GM23338 (cell line): ENCODE data around the gene CCT2. TPM values are rescaled to one million over a fixed set of nuclear protein-coding genes. Genes with fewer than 3 reads are reported as not detected.

Experiments used
- ATAC-seq: fragments of 200-7000 bp; cut with Tn5 transposase; 3 replicates; pipeline ENCODE4 v1.9.1; 2020
- DNase-seq: peaks from one replicate; pipeline ENCODE4 v3.0.0-alpha.2; 2015; ENCODE audit warnings: low spot score
- H2AFZ ChIP-seq: fragments of 200-600 bp; sonication (generic); 2 replicates; pipeline ENCODE4 v1.8.0; 2016; ENCODE audit warnings: antibody characterized with exemption, mild to moderate bottlenecking, moderate library complexity
- H3F3A ChIP-seq: fragments of 200-600 bp; sonication (generic); replicated peaks from 2 replicates; pipeline ENCODE4 v1.8.0; 2017; ENCODE audit warnings: antibody characterized with exemption, mixed run types, low read depth
- H3K27ac ChIP-seq: fragments of 200-600 bp; sonication (generic); 2 replicates; pipeline ENCODE4 v1.6.1; 2016; ENCODE audit warnings: low read depth
- H3K27me3 ChIP-seq: fragments of 200-600 bp; sonication (generic); 2 replicates; pipeline ENCODE4 v1.8.0; 2016; ENCODE audit warnings: mild to moderate bottlenecking, mixed run types, moderate library complexity; ENCODE audit not compliant: insufficient read depth
- H3K36me3 ChIP-seq: fragments of 200-600 bp; sonication (generic); 2 replicates; pipeline ENCODE4 v1.8.0; 2016; ENCODE audit warnings: mild to moderate bottlenecking; ENCODE audit not compliant: insufficient read depth
- H3K4me1 ChIP-seq: fragments of 200-600 bp; sonication (generic); 2 replicates; pipeline ENCODE4 v1.8.0; 2016; ENCODE audit warnings: mild to moderate bottlenecking, moderate library complexity; ENCODE audit not compliant: insufficient read depth
- H3K4me2 ChIP-seq: fragments of 200-600 bp; sonication (generic); 2 replicates; pipeline ENCODE4 v1.7.1; 2017; ENCODE audit warnings: mixed run types
- H3K4me3 ChIP-seq: fragments of 200-600 bp; sonication (generic); 2 replicates; pipeline ENCODE4 v1.6.1; 2016; ENCODE audit warnings: mixed run types
- H3K79me2 ChIP-seq: fragments of 200-600 bp; sonication (generic); replicated peaks from 2 replicates; pipeline ENCODE4 v1.8.0; 2017; ENCODE audit warnings: mild to moderate bottlenecking; ENCODE audit not compliant: insufficient read depth
- H3K9me2 ChIP-seq: fragments of 200-600 bp; sonication (generic); 2 replicates; pipeline ENCODE4 v1.8.0; 2017; ENCODE audit not compliant: insufficient read depth
- H4K20me1 ChIP-seq: fragments of 200-600 bp; sonication (generic); replicated peaks from 2 replicates; pipeline ENCODE4 v1.8.0; 2017; ENCODE audit warnings: mild to moderate bottlenecking; ENCODE audit not compliant: insufficient read depth
- H3K27ac Mint-ChIP-seq: 2 replicates; pipeline ENCODE4 v1.8.0; 2020; ENCODE audit warnings: inconsistent platforms, mild to moderate bottlenecking, moderate library complexity, mixed read lengths
- H3K27me3 Mint-ChIP-seq: 3 replicates; pipeline ENCODE4 v1.8.0; 2022; ENCODE audit warnings: low read depth, mild to moderate bottlenecking, moderate library complexity, mixed read lengths, inconsistent platforms; ENCODE audit not compliant: insufficient read depth, poor library complexity
- H3K36me3 Mint-ChIP-seq: 3 replicates; pipeline ENCODE4 v1.8.0; 2021; ENCODE audit warnings: low read depth, mild to moderate bottlenecking, inconsistent platforms, moderate library complexity, mixed read lengths
- H3K4me1 Mint-ChIP-seq: 3 replicates; pipeline ENCODE4 v1.8.0; 2020; ENCODE audit warnings: mild to moderate bottlenecking, inconsistent platforms, mixed read lengths
- H3K4me3 Mint-ChIP-seq: 3 replicates; pipeline ENCODE4 v1.8.0; 2021; ENCODE audit warnings: moderate library complexity, mild to moderate bottlenecking, inconsistent platforms, mixed read lengths
- H3K9me3 Mint-ChIP-seq: 3 replicates; pipeline ENCODE4 v1.8.0; 2020; ENCODE audit warnings: moderate library complexity, mild to moderate bottlenecking, inconsistent platforms, mixed read lengths
- CREB1 ChIP-seq: fragments of 250-450 bp; sonication (Bioruptor Pico); IDR thresholded peaks from 2 replicates; pipeline ENCODE4 v1.5.0; 2020; ENCODE audit warnings: low read depth, mild to moderate bottlenecking, moderate library complexity
- CTCF ChIP-seq, 2 experiments: fragments of 200-600 bp in 1 of 2; sonication (generic) in 1 of 2; conservative IDR thresholded peaks; 2 replicates each; pipeline versions ENCODE4 v1.5.1 to v1.6.1; 2016 to 2017; ENCODE audit warnings: antibody characterized with exemption in 2 of 2, low read depth in 2 of 2, mild to moderate bottlenecking in 2 of 2, moderate library complexity in 1 of 2
- EZH2 ChIP-seq: fragments of 200-600 bp; sonication (generic); IDR thresholded peaks from one replicate; pipeline ENCODE4 v1.8.0; 2017; ENCODE audit warnings: antibody characterized with exemption, mild to moderate bottlenecking, low read depth; ENCODE audit not compliant: unreplicated experiment
- EZH2phosphoT487 ChIP-seq: fragments of 200-600 bp; sonication (generic); IDR thresholded peaks from one replicate; pipeline ENCODE4 v1.8.1; 2018; ENCODE audit warnings: antibody characterized with exemption; ENCODE audit not compliant: unreplicated experiment
- JUNB ChIP-seq: IDR thresholded peaks from one replicate; pipeline ENCODE4 v1.6.1; 2016; ENCODE audit warnings: antibody characterized with exemption; ENCODE audit not compliant: unreplicated experiment
- NANOG ChIP-seq: IDR thresholded peaks from 2 replicates; pipeline ENCODE4 v1.6.1; 2016; ENCODE audit warnings: antibody characterized with exemption, borderline replicate concordance
- POLR2AphosphoS5 ChIP-seq: IDR thresholded peaks from 2 replicates; pipeline ENCODE4 v1.6.1; 2016; ENCODE audit warnings: antibody characterized with exemption, low read depth
- ZNF114 ChIP-seq: fragments of 250-450 bp; sonication (Bioruptor Pico); IDR thresholded peaks from 2 replicates; pipeline ENCODE4 v1.5.0; 2020; ENCODE audit warnings: mild to moderate bottlenecking, moderate library complexity
- ZNF331 ChIP-seq: fragments of 250-450 bp; sonication (Bioruptor Pico); IDR thresholded peaks from 2 replicates; pipeline ENCODE4 v1.5.0; 2020; ENCODE audit warnings: low read depth, mild to moderate bottlenecking, moderate library complexity
- ZNF462 ChIP-seq: fragments of 250-450 bp; sonication (Bioruptor Pico); IDR thresholded peaks from 2 replicates; pipeline ENCODE4 v1.5.0; 2020; ENCODE audit warnings: mild to moderate bottlenecking, moderate library complexity
- polyA plus RNA-seq: library from polyadenylated mRNA; unstranded; fragments of >200 nt; fragmentation: Nextera tagmentation; extraction: Ambion mirVana; gene quantifications from 2 replicates; pipeline ENCODE4 v1.2.1, GENCODE V29; 2016
- total RNA-seq: library from RNA; depleted of rRNA; stranded (reverse); fragments of >200 nt; shearing (Covaris generic); gene quantifications from 2 replicates; pipeline ENCODE4 v1.2.3, GENCODE V29; 2014
- TF ChIP-seq, protein P1 (sequence below): IDR thresholded peaks from 2 replicates; pipeline ENCODE4 v1.6.1; 2016; ENCODE audit warnings: antibody characterized with exemption
- TF ChIP-seq, protein P2 (sequence below): IDR thresholded peaks from one replicate; pipeline ENCODE4 v1.6.1; 2018; ENCODE audit warnings: antibody characterized with exemption; ENCODE audit not compliant: unreplicated experiment

Gene CCT2
- total and polyA plus RNA-seq, 2 experiments from 2014 or later = 434 to 778 TPM

GRCh38 chr12:69648476-69648875 lies 63.2 kb downstream of the CCT2 start (continued):
- TF ChIP-seq ZNF462 (CRISPR knock-in tag) (no peak), CREB1 (no peak), CTCF (conservative IDR thresholded peaks at IDR 0.05; ENCODE audit: low read depth in 2 of 2) (no peak)
- TF ChIP-seq, protein P1, sequence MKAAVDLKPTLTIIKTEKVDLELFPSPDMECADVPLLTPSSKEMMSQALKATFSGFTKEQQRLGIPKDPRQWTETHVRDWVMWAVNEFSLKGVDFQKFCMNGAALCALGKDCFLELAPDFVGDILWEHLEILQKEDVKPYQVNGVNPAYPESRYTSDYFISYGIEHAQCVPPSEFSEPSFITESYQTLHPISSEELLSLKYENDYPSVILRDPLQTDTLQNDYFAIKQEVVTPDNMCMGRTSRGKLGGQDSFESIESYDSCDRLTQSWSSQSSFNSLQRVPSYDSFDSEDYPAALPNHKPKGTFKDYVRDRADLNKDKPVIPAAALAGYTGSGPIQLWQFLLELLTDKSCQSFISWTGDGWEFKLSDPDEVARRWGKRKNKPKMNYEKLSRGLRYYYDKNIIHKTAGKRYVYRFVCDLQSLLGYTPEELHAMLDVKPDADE = no peak

- Mint-ChIP-seq H3K27me3 (no peaks in the 10 kb centered on the region), H3K27ac (no peak overlapping the region)
- no peak for ATAC-seq
- no peak for TF ChIP-seq POLR2AphosphoS5
- TF ChIP-seq JUNB = no peak
- no peak for TF ChIP-seq EZH2
- TF ChIP-seq NANOG = no peak
- no peak for TF ChIP-seq EZH2phosphoT487
- TF ChIP-seq ZNF331 (CRISPR knock-in tag) = no peak
- TF ChIP-seq, protein P1 = no peak
- no peak for TF ChIP-seq ZNF114 (CRISPR knock-in tag)
- TF ChIP-seq, protein P2, sequence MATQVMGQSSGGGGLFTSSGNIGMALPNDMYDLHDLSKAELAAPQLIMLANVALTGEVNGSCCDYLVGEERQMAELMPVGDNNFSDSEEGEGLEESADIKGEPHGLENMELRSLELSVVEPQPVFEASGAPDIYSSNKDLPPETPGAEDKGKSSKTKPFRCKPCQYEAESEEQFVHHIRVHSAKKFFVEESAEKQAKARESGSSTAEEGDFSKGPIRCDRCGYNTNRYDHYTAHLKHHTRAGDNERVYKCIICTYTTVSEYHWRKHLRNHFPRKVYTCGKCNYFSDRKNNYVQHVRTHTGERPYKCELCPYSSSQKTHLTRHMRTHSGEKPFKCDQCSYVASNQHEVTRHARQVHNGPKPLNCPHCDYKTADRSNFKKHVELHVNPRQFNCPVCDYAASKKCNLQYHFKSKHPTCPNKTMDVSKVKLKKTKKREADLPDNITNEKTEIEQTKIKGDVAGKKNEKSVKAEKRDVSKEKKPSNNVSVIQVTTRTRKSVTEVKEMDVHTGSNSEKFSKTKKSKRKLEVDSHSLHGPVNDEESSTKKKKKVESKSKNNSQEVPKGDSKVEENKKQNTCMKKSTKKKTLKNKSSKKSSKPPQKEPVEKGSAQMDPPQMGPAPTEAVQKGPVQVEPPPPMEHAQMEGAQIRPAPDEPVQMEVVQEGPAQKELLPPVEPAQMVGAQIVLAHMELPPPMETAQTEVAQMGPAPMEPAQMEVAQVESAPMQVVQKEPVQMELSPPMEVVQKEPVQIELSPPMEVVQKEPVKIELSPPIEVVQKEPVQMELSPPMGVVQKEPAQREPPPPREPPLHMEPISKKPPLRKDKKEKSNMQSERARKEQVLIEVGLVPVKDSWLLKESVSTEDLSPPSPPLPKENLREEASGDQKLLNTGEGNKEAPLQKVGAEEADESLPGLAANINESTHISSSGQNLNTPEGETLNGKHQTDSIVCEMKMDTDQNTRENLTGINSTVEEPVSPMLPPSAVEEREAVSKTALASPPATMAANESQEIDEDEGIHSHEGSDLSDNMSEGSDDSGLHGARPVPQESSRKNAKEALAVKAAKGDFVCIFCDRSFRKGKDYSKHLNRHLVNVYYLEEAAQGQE = no peak
- no peak for TF ChIP-seq CREB1
These were observed 64.3 kb downstream of the CCT2 start for GRCh38 chr12:69649529-69649928.

More at GRCh38 chr12:69649529-69649928, 64.3 kb downstream of the CCT2 start:
- Mint-ChIP-seq H3K4me3 (no peak overlapping the region), H3K36me3 (no peaks in the 10 kb centered on the region), H3K9me3 (no peaks in the 10 kb centered on the region), H3K4me1 (no peaks in the 10 kb centered on the region)
- no peak overlapping the region for H3K27ac ChIP-seq
- H3K79me2 ChIP-seq = no peaks in the 10 kb centered on the region
- no peaks in the 10 kb centered on the region for H3K36me3 ChIP-seq
- H3F3A ChIP-seq = no peaks in the 10 kb centered on the region
- no peak overlapping the region for H3K4me2 ChIP-seq
- H4K20me1 ChIP-seq = no peaks in the 10 kb centered on the region
- no peaks in the 10 kb centered on the region for H3K4me1 ChIP-seq
- H3K4me3 ChIP-seq = no peak overlapping the region
- H3K27me3 ChIP-seq = no peaks in the 10 kb centered on the region
- H2AFZ ChIP-seq = no peak overlapping the region; the same call in 1 of the 2 replicates
- H3K9me2 ChIP-seq = no peaks in the 10 kb centered on the region
- DNase-seq = no peak
